ENCODE measurements around the gene POLR3G. TPM values are rescaled to one million over a fixed set of nuclear protein-coding genes. Genes with fewer than 3 reads are reported as not detected.

Gene POLR3G
- polyA plus RNA-seq, 4 donors: 2.2 to 2.8 (median 2.3) TPM

DNA sequence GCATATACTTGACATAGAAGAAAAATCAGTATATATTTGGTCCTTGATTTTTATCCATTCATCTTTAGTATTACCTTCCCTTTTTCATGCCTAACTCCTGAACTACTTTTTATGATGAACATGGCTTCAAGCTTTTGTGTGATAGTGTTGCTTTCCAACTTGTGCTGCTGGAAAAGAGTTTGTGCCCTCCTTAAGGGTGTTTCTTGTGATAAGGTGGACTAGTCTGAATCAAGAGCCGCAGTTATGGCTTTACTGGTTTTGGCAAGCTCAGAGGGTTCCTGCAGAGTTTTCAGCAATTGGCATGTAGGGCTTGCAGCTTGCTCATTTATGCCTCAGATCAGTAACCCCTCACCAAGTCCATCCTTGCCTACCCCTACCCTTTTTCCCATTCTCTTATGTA lies 20.5 kb downstream of the POLR3G start:
- no peak for DNase-seq (ENCODE audit: low read depth in 4 of 4, low spot score in 3 of 4)

GRCh38 chr5:90503596-90503995 lies 28.9 kb downstream of the POLR3G start:
- DNase-seq (ENCODE audit: low read depth in 4 of 4, low spot score in 3 of 4): no peak

DNA sequence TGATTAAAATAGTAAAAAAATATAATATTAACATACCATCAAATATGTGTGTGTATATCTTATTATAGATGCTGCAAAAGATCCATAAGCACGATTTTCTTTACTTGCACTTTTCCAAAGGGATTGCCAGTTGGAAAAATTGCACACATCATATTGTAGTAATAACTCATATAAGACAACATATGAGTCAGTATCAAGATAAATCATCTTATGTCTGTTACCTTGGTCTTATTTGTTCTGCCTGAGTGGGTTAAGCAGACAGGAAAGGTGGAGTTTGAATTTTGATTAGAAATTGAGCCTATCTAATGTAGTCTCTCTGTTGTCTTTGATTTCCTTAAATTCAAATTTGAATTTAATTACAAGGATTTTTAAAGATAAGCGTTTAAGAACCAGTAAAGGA lies 30.1 kb downstream of the POLR3G start:
- DNase-seq (ENCODE audit: low read depth in 4 of 4, low spot score in 3 of 4): no peak

DNA sequence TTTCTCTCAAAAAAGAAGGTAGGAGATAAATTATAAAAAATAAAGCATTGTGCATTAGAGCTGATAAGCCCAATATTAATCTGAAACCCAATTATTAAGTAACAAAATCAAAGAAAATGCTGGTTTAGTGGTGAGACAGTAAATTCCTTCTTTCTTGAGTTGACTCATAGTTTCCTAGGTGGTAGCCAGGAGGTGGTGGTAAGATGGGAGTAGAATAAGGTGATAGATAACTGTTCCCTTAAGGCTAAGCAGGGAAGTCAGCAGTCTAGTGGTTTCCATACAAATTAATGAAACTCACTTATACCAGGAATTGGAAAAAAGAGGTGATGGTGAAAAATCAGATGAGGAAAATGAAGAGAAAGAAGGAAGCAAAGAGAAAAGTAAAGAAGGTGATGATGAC lies 31.6 kb downstream of the POLR3G start:
- no peak for DNase-seq (ENCODE audit: low read depth in 4 of 4, low spot score in 3 of 4)

- no peak for DNase-seq (ENCODE audit: low read depth in 4 of 4, low spot score in 3 of 4)
These were observed 35.8 kb downstream of the POLR3G start for GRCh38 chr5:90510438-90510837.

GRCh38 chr5:90514520-90514919 lies 39.9 kb downstream of the POLR3G start:
- DNase-seq (ENCODE audit: low read depth in 4 of 4, low spot score in 3 of 4): no peak

- no peak for DNase-seq (ENCODE audit: low read depth in 4 of 4, low spot score in 3 of 4)
These were observed 44.0 kb downstream of the POLR3G start for GRCh38 chr5:90518661-90519060.

- no peak for DNase-seq (ENCODE audit: low read depth in 4 of 4, low spot score in 3 of 4)
These were observed 44.4 kb downstream of the POLR3G start for GRCh38 chr5:90519081-90519480.

GRCh38 chr5:90528601-90529193 lies 54.0 kb downstream of the POLR3G start:
- peak in 3 of 4 donors; percentile 10 to 28 (median 28) for DNase-seq (ENCODE audit: low read depth in 4 of 4, low spot score in 3 of 4)

DNA sequence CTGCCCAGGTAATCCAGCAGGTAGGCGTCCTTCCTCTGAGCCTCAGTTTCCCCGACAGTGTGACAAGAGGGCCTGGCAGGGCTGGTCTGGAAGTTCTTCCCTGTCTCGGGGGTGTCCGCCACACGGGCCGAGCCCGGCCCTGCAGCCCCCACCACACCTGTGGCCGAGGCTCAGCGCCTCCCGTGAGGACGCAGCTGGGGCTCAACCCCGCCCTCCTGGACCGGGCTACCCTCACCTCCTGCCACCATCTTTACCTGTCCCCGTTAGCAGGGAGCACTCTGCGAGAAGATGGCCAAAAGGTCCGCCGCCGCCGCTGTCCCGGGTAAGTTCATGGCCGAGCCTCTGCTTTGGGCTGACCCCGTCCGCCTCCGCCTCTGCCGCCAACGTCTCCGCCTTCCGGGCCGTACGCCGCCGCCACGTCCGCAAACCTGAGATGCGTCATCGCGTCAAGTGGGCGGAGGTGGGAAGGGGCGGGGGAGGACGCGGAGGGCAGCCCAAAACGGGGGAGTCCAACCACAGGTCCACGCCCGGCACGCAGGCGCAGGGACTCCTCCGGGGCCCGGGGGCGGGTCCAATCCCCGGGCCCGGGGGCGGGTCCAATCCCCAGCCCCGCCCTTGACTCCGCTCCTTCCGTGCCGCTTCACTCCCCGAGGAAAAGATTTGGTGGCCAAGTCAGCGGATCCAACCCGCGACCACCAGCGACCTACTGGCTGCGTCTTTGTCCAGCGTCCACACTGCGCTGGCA lies 54.7 kb downstream of the POLR3G start, which contains the start of gene LYSMD3:
LYSMD3 (minus strand) TSS at position 391 of the 745 bp plus-strand sequence. CDS start 4,295 bp downstream, outside the sequence.
- DNase-seq (ENCODE audit: low read depth in 4 of 4, low spot score in 3 of 4): peak; percentile 88 to 92 (median 91)

DNA sequence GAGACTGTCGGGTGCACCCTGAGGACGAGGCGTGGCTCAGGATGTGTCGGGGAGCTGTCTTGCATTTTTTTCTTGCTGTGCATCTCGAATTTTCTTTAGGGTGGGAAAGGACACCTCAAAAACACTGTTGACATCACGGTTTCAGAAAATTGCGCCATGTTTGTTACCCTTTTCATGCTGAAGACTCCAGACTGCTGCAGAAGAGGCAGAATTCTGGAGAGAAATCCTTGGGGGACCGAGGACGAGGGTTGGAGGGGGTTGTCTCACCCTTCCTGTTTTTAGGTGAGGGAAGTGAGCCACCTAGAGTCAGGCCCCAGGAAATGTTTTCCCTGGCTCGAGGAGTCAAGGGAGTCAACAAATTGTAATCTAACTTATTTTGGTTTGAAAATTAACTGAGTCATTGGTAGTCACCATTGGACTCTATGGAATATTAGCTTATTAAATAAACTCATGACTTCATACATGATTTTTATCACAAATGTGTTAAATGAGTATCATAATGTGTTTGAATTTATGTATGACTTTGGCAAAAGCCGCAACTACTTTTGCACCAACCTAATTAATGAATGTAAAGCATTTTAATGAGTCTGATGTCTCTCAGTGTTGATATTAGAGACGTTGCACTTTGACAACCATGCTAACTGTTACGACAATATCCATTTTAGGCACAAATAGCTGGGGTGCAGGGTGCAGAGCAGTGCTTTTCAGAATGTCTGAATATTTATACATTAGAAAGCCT lies 55.4 kb downstream of the POLR3G start:
- peak; percentile 28 to 73 (median 58) for DNase-seq (ENCODE audit: low read depth in 4 of 4, low spot score in 3 of 4)

GRCh38 chr5:90530736-90531487 lies 56.2 kb downstream of the POLR3G start:
- DNase-seq (ENCODE audit: low read depth in 4 of 4, low spot score in 3 of 4): no peak

- DNase-seq (ENCODE audit: low read depth in 4 of 4, low spot score in 3 of 4): no peak
These were observed 59.1 kb downstream of the POLR3G start for GRCh38 chr5:90533794-90534193.

DNA sequence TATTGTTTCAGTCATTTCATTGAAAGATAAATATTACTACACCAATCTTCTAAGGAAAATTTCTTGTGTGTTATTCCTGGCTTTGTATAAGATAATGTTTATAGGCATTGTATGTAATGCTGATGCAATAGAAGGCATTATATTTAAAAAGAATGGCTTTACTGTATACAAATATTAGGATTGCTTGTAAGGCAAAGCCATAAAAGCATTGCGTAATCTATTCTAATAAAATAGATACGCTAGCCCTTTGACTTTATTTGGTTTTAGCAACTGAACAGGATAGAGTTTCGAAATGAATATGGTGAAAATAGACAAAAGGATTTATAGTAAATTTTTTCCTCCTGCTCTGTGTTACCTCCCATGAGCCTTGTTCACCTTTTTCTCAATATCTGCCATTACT lies 60.3 kb downstream of the POLR3G start:
- no peak for DNase-seq (ENCODE audit: low read depth in 4 of 4, low spot score in 3 of 4)

GRCh38 chr5:90542827-90543519 lies 68.3 kb downstream of the POLR3G start:
- no peak for DNase-seq (ENCODE audit: low read depth in 4 of 4, low spot score in 3 of 4)

DNA sequence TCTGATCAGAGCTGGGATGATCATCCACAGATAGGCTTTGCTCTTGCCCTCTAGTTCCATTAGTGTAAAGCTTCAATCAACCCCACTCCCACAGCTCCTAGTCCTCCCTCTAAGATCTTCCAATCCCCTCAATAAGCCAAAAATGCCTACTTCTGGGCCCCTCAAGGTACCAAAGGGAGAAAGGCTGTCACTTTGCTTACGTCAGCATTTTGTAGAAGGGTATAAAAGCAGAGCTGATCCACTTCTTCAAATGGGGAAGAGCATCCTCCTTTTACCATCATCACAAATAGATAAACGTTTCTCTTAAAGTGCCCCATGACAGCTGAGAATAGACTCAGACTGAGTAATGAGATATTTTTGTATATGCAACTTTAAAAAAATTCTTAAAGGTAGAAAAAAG lies 70.8 kb downstream of the POLR3G start:
- DNase-seq (ENCODE audit: low read depth in 4 of 4, low spot score in 3 of 4): no peak

GRCh38 chr5:90546216-90546837 lies 71.7 kb downstream of the POLR3G start:
- no peak for DNase-seq (ENCODE audit: low read depth in 4 of 4, low spot score in 3 of 4)

- DNase-seq (ENCODE audit: low read depth in 4 of 4, low spot score in 3 of 4): no peak
These were observed 72.4 kb downstream of the POLR3G start for GRCh38 chr5:90547072-90547536.

GRCh38 chr5:90548069-90548593 lies 73.5 kb downstream of the POLR3G start:
- no peak for DNase-seq (ENCODE audit: low read depth in 4 of 4, low spot score in 3 of 4)

All from right renal pelvis (tissue), 4 donors.